Transverse colon (tissue), 4 donors: ENCODE results near the gene ZBTB38. TPM values are rescaled to one million over a fixed set of nuclear protein-coding genes. Genes with fewer than 3 reads are reported as not detected.

Source experiments
- DNase-seq: peaks from one replicate; pipeline ENCODE4 v3.0.0-alpha.2; 2019
- H3K27ac ChIP-seq, 4 donors: fragments of 200-600 bp; sonication (generic); 2 replicates each; pipeline ENCODE4 v1.5.1; 2016 to 2018; ENCODE audit warnings: inconsistent platforms in 4 of 4
- H3K27me3 ChIP-seq: fragments of 200-600 bp; sonication (generic); 2 replicates; pipeline ENCODE4 v1.5.1; 2017; ENCODE audit warnings: inconsistent platforms
- H3K36me3 ChIP-seq, 4 donors: fragments of 200-600 bp; sonication (generic); 2 replicates each; pipeline ENCODE4 v1.5.1; 2017 to 2019; ENCODE audit warnings: inconsistent platforms in 4 of 4
- H3K4me1 ChIP-seq, 4 donors: fragments of 200-600 bp; sonication (generic); 2 replicates each; pipeline ENCODE4 v1.5.1; 2017 to 2020; ENCODE audit warnings: inconsistent platforms in 4 of 4
- H3K4me3 ChIP-seq, 4 donors: fragments of 200-600 bp; sonication (generic); 1 replicate in 1 of 4; 2 replicates in 3 of 4; pipeline versions ENCODE4 v1.5.1 to v1.6.1; 2017 to 2019; ENCODE audit warnings: inconsistent platforms in 4 of 4
- H3K9me3 ChIP-seq, 2 donors: fragments of 200-600 bp; sonication (generic); 2 replicates each; pipeline ENCODE4 v1.5.1; 2017 to 2019; ENCODE audit warnings: inconsistent platforms in 2 of 2
- EP300 ChIP-seq: sonication (generic); formaldehyde crosslinking; IDR thresholded peaks from one replicate; pipeline ENCODE4 v1.6.1; 2017; ENCODE audit warnings: antibody characterized with exemption, low read depth
- POLR2A ChIP-seq: fragments of 450-650 bp; IDR thresholded peaks from one replicate; pipeline ENCODE4 v1.6.1; 2016; ENCODE audit warnings: antibody characterized with exemption, mild to moderate bottlenecking, moderate library complexity
- POLR2AphosphoS5 ChIP-seq, 3 donors: sonication (generic); formaldehyde crosslinking; IDR thresholded peaks; one replicate each; pipeline ENCODE4 v1.6.1; 2016; ENCODE audit warnings: antibody characterized with exemption in 3 of 3
- WGBS, 2 donors: methylation state at CpG; one replicate each; pipeline ENCODE4 v1.1.5; 2018; ENCODE audit warnings: low coverage in 1 of 2; 5-methylcytosine and 5-hydroxymethylcytosine counted together
- in situ Hi-C, 4 donors: fragments of 200-750 bp; cut with MboI; loops; one replicate each; pipeline versions ENCODE4 v1.15.0 to v1.15.1; 2017; ENCODE audit warnings: low sequenced_read_pairs in 3 of 4, low pct_ligation_motif_present in 1 of 4, low pct_unique_long_range_greater_than_20kb in 1 of 4
- intact Hi-C: fragments of 100-400 bp; cut with DNase I; formaldehyde crosslinking; loops from one replicate; pipeline ENCODE4 v1.15.1; 2023; ENCODE audit warnings: low total_unique reads
- total RNA-seq, 4 donors: library from RNA; depleted of rRNA; stranded (reverse); fragments of >200 nt; gene quantifications; one replicate each; pipeline ENCODE4 v1.1.0, GENCODE V29; 2016
- TF ChIP-seq, protein P1 (sequence below), 5 experiments: fragments of 200-600 bp in 3 of 5; fragments of 450-650 bp in 2 of 5; sonication (generic) in 3 of 5; IDR thresholded peaks; 1 replicate in 2 of 5; 2 replicates in 3 of 5; pipeline ENCODE4 v1.5.1; 2016 to 2017; ENCODE audit warnings: antibody characterized with exemption in 5 of 5, inconsistent platforms in 3 of 5, mild to moderate bottlenecking in 2 of 5, moderate library complexity in 1 of 5

Gene ZBTB38
- total RNA-seq, 4 donors from 2014 or later, result 71.8 to 182 (median 169) TPM

DNA sequence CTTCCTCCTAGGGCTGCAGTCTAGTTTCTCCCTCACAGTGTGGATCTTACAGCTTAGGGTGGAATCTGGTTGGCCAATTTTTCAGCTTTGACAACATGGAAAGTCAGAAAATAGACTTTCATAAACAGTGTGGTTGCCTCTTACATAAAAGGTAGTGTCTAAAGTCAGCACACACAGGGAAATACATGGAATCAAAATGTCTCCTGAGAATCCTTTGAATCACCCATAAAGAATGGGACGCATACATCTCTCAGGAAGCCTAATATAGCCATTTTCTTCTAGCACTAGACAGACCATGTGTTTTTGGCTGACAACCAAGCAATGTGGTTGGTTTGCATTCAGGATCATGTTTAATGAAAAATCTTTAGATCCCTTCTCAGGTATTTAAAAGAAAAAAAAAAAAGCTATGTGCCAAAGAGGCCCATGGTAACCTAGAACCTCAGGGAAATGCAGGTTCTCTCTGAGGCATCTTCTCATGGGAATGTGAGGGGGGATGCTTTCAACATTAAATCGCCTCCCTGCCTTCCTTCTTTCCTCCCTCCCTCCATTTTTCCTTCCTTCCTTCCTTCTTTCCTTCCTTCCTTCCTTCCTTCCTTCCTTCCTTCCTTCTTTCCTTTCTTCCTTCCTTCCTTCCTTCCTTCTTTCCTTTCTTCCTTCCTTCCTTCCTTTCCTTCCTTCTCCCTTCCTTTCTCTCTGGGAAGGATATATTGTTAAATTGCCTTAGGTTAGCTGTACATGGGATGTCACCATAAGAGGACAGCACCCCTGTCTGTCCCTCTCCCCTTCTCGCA, 34.3 kb upstream of the ZBTB38 start:
- TF ChIP-seq EP300 (no peak), POLR2A (no peak), POLR2AphosphoS5 (IDR thresholded peaks at IDR 0.05) (no peak)
- TF ChIP-seq, protein P1, sequence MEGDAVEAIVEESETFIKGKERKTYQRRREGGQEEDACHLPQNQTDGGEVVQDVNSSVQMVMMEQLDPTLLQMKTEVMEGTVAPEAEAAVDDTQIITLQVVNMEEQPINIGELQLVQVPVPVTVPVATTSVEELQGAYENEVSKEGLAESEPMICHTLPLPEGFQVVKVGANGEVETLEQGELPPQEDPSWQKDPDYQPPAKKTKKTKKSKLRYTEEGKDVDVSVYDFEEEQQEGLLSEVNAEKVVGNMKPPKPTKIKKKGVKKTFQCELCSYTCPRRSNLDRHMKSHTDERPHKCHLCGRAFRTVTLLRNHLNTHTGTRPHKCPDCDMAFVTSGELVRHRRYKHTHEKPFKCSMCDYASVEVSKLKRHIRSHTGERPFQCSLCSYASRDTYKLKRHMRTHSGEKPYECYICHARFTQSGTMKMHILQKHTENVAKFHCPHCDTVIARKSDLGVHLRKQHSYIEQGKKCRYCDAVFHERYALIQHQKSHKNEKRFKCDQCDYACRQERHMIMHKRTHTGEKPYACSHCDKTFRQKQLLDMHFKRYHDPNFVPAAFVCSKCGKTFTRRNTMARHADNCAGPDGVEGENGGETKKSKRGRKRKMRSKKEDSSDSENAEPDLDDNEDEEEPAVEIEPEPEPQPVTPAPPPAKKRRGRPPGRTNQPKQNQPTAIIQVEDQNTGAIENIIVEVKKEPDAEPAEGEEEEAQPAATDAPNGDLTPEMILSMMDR (IDR thresholded peaks at IDR 0.05), result no peak
- DNase-seq, result no peak
- in situ Hi-C loops (no loop called here), intact Hi-C loops (no loop called here)
- peak overlapping the region in 3 of 4 donors; percentile 43 to 75 (median 54) for H3K27ac ChIP-seq
- H3K9me3 ChIP-seq, result no peaks in the 10 kb centered on the region
- H3K4me3 ChIP-seq, result no peak overlapping the region
- H3K27me3 ChIP-seq, result no peaks in the 10 kb centered on the region
- peaks cover 6 to 44% (median 29%) of the 10 kb centered on the region in 4 donors for H3K4me1 ChIP-seq
- 86 to 92% methylated on average over 2 to 3 of the region's 3 CpGs for WGBS, 2 donors
- no peaks in the 10 kb centered on the region for H3K36me3 ChIP-seq

DNA sequence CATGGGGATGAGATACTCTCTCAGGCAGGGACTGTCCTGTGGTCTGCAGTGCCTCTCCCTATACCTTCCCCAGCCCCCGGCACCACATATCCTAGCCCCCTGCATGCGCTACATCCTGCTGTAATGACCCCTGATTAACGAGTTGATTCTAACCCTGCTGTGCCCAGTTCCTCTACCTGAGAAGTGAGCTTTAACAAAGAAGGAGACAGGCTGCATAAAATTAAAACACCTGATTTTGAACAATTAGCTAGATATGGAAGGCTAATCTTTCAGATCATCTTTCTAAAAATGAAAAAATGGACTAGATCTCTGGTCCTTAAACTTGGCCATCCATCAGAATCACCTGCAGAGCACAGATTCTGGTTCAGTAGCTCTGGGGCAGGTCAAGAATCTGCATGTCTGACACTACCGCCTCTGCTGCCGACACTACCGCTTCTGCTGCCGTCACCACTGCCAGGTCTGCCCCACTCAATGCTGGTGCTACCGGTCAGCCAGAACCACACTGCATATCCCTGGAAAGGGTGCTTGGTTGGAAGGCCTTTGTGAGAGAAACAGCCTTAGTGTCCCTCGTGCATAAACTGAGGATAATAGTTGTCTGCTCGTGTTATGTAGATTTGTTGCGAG, 33.6 kb upstream of the ZBTB38 start:
- 90 to 96% methylated on average over 3 to 11 of the region's 11 CpGs for WGBS, 2 donors
- no peaks in the 10 kb centered on the region for H3K36me3 ChIP-seq
- H3K27me3 ChIP-seq, result no peaks in the 10 kb centered on the region
- TF ChIP-seq POLR2AphosphoS5 (IDR thresholded peaks at IDR 0.05) (no peak), EP300 (no peak), POLR2A (no peak)
- TF ChIP-seq, protein P1 (IDR thresholded peaks at IDR 0.05), result no peak
- DNase-seq, result no peak
- intact Hi-C loops (no loop called here), in situ Hi-C loops (no loop called here)
- H3K9me3 ChIP-seq, result no peaks in the 10 kb centered on the region
- peaks cover 6 to 44% (median 29%) of the 10 kb centered on the region in 4 donors for H3K4me1 ChIP-seq
- no peak overlapping the region for H3K27ac ChIP-seq
- H3K4me3 ChIP-seq, result no peak overlapping the region

DNA sequence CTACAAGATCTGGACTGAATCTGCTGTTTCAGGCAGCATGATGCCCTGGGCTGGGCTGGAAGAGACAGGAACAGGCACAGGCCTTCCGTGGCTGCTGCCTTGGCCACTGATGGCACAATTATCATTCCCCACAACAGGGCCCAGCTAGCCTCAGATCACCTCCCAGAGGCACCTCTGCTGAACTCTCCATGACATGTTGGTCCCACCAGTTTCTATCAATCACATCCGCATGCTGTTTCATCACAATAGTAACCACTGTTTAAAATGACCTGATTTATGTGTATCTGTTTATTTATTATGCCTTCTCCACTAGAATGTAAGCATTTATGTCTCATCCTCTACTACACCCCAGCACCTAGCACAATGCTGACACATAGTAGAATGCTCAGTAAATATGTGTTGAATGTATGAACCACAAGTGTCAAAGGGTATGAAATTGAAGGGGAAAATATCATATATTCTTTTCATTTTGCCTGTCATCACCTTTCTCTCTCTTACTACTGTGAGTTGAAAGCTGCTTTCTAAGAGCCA, 32.7 kb upstream of the ZBTB38 start:
- no peak for DNase-seq
- Histone ChIP-seq H3K27ac (no peak overlapping the region), H3K36me3 (no peaks in the 10 kb centered on the region), H3K4me3 (no peak overlapping the region), H3K27me3 (no peaks in the 10 kb centered on the region), H3K4me1 (peaks cover 6 to 41% (median 26%) of the 10 kb centered on the region in 4 donors), H3K9me3 (no peaks in the 10 kb centered on the region)
- WGBS, 2 donors, result 74% methylated on average over 2 of the region's 2 CpGs; no CpG with 5 or more reads in 1 of the 2 donors
- TF ChIP-seq POLR2A (no peak), POLR2AphosphoS5 (IDR thresholded peaks at IDR 0.05) (no peak), EP300 (no peak)
- TF ChIP-seq, protein P1 (IDR thresholded peaks at IDR 0.05), result no peak
- intact Hi-C loops (no loop called here), in situ Hi-C loops (no loop called here)
